Effector memory CD4-positive, alpha-beta T cell (primary cell): ENCODE measurements around the gene UBE2J2.

Source experiments
- DNase-seq, 3 donors: peaks; one replicate each; pipeline ENCODE4 v3.0.0-alpha.2; 2020
- H3K27ac ChIP-seq: 2 replicates; pipeline ENCODE4 v1.7.0; 2013; ENCODE audit warnings: mild to moderate bottlenecking, low read length, moderate library complexity; ENCODE audit not compliant: insufficient read depth, poor library complexity, severe bottlenecking
- H3K27me3 ChIP-seq: replicated peaks from 2 replicates; pipeline ENCODE4 v1.7.0; 2013; ENCODE audit warnings: mild to moderate bottlenecking, low read length; ENCODE audit not compliant: insufficient read depth, control insufficient read depth, poor library complexity, severe bottlenecking
- H3K36me3 ChIP-seq: 2 replicates; pipeline ENCODE4 v1.7.0; 2013; ENCODE audit warnings: mild to moderate bottlenecking, low read length, moderate library complexity; ENCODE audit not compliant: control insufficient read depth, insufficient read depth
- H3K4me1 ChIP-seq: 2 replicates; pipeline ENCODE4 v1.7.0; 2013; ENCODE audit warnings: low read length, mild to moderate bottlenecking; ENCODE audit not compliant: control insufficient read depth, insufficient read depth, poor library complexity, severe bottlenecking
- H3K4me3 ChIP-seq: 2 replicates; pipeline ENCODE4 v1.7.0; 2013; ENCODE audit warnings: low read length, low read depth, mild to moderate bottlenecking; ENCODE audit not compliant: insufficient read depth, poor library complexity, severe bottlenecking
- H3K9me3 ChIP-seq: 2 replicates; pipeline ENCODE4 v1.7.0; 2013; ENCODE audit warnings: mild to moderate bottlenecking, low read length, moderate library complexity; ENCODE audit not compliant: control insufficient read depth

Gene UBE2J2

DNA sequence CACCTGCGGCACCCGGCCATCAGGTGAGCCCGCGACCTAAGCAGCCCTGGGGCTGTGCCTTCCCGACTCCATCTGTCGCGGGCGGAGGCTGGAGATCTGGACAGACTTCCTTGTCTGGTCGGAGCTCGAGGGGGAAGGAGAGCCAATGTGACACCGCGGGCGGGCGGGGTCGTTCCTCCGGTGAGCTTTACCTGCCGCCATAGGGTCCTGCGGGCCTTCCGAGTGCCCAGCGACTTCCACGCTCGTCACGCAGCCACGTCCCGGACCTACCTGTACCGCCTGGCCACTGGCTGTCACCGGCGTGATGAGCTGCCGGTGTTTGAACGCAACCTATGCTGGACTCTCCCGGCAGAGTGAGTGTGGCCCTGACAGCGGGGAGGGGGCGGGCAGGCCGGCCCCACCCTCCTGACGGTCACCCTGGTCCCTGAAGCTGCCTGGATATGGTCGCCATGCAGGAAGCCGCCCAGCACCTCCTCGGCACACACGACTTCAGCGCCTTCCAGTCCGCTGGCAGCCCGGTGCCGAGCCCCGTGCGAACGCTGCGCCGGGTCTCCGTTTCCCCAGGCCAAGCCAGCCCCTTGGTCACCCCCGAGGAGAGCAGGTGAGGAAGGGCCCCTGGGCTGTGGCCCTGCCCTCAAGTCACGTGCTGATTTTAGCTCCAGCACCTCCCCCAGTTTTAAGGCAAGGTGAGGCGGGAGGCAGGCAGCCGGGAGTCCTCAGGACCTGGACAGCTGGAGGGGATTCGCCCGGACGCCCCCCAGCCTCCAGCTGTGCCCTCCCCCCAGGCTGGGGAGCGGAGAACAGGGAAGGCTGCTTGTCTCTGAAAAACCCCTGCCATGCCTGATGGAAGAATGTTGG, 35.8 kb upstream of the UBE2J2 start:
- H3K9me3 ChIP-seq: no peaks in the 10 kb centered on the region
- DNase-seq: no peak
- H3K27ac ChIP-seq: peak overlapping the region; percentile 75
- H3K36me3 ChIP-seq: peaks cover 40% of the 10 kb centered on the region
- H3K4me3 ChIP-seq: peak overlapping the region; percentile 84
- H3K27me3 ChIP-seq: no peaks in the 10 kb centered on the region
- H3K4me1 ChIP-seq: peaks cover 35% of the 10 kb centered on the region

DNA sequence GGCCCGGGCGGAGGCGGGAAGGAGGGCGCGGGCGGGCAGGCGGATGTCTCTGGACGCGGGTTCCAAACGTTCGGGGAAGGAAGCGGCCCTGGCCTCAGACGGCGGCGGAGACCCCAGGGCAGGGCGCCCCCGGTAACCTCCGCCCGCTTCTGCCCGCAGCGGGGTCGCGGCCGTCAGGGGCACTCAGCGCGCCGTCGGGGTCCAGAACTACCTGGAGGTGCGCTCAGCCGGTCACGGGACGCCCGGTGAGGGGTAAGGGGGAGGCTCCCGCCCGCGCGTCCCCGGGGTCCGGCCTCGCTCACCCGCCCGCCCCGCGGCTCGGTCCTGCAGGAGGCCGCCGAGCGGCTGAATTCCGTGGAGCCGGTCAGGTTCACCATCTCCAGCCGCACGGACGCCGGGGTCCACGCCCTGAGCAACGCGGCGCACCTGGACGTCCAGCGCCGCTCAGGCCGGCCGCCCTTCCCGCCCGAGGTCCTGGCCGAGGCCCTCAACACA, 35.1 kb upstream of the UBE2J2 start:
- peak overlapping the region; percentile 84 for H3K4me3 ChIP-seq
- DNase-seq: no peak
- H3K27ac ChIP-seq: peak overlapping the region; percentile 75
- H3K4me1 ChIP-seq: peaks cover 35% of the 10 kb centered on the region
- H3K9me3 ChIP-seq: no peaks in the 10 kb centered on the region
- peaks cover 34% of the 10 kb centered on the region for H3K36me3 ChIP-seq
- no peaks in the 10 kb centered on the region for H3K27me3 ChIP-seq

DNA sequence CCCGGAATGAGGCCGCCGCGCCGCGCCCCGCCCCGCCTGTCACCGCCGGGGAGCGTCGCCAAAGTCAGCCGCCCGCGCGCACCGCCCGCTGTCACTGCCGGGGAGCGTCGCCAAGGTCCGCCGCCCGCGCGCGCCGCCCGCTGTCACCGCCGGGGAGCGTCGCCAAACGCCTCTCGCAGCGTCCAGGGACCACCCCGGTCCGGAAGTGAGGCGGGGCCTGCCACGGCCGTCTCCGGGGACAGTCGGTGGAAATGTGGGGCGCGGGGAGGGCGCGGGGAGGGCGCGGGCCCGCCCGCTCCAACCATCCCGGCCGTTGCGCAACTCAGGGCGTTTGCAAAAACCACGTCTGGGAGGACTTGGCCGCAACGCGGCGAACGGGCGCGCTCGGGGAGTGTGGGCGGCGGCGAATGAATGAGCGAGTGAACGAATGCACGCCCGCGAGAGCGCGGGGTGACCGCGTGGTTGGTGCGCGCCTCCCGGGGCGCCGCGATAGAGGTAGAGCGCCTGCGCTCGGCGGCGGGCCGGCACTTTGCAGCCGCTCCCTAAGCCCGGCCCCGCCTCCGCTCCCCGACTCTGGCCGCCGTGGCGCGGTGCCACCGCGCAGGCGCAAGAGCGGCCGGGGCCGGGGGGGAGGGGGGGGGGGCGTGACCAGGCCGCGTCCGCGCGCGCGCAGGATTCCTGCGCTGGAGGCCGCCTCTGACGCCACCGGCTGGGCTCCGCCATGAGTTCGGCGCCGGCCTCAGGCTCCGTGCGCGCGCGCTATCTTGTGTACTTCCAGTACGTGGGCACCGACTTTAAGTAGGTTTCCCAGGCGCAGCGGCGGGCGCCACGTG, 34.5 kb upstream of the UBE2J2 start, which contains the start of the genes ACAP3 and PUSL1:
Gene ACAP3, minus strand, starts transcription at position 8 of the 833 bp plus-strand sequence. CDS start 115 bp downstream, outside the sequence.
Gene PUSL1, plus strand, starts transcription at position 675 of the 833 bp plus-strand sequence. Its CDS starts 47 bp downstream, at position 722.
- Histone ChIP-seq H3K27me3 (no peaks in the 10 kb centered on the region), H3K4me1 (peaks cover 35% of the 10 kb centered on the region), H3K36me3 (peaks cover 27% of the 10 kb centered on the region), H3K9me3 (no peaks in the 10 kb centered on the region), H3K27ac (peak within 1 kb of the TSS; percentile 81), H3K4me3 (peak within 1 kb of the TSS; percentile 84)
- peak; percentile 85 to 87 (median 85) for DNase-seq

DNA sequence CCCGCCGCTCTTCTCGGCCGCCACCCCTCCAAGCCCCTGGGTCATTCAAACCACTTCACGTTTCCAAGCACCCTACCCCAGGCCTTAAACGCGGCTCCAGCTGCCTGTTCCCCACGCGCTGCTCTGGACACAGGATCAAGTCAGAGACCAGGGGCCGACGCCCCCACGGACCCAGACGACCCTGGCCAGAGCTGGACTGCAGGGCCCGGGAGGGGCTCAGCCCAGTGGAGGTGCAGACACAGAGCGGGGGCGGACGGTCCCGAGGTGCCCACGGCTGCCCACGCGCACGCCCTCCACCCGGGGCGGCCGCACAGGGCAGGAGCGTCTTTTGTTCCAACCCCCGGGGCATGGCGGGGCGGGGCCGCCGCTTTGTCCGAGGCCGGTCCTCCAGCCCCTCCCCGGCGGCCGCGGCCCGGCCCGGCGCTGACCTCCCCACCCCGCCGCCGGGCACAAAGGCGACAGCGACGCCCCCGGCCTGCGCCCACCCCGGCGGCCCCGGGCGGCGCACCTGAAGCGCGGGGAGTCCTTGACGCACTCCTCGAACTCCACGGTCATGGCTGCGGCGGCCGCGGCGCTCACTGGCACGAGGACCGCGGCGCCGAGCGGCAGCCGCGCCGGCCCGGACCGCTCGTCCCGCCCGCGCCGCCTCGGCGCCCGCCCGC, 33.7 kb upstream of the UBE2J2 start:
- Histone ChIP-seq H3K4me3 (peak overlapping the region; percentile 66), H3K36me3 (peaks cover 19% of the 10 kb centered on the region), H3K4me1 (peaks cover 35% of the 10 kb centered on the region), H3K27me3 (no peaks in the 10 kb centered on the region), H3K27ac (no peak overlapping the region), H3K9me3 (no peaks in the 10 kb centered on the region)
- no peak for DNase-seq

DNA sequence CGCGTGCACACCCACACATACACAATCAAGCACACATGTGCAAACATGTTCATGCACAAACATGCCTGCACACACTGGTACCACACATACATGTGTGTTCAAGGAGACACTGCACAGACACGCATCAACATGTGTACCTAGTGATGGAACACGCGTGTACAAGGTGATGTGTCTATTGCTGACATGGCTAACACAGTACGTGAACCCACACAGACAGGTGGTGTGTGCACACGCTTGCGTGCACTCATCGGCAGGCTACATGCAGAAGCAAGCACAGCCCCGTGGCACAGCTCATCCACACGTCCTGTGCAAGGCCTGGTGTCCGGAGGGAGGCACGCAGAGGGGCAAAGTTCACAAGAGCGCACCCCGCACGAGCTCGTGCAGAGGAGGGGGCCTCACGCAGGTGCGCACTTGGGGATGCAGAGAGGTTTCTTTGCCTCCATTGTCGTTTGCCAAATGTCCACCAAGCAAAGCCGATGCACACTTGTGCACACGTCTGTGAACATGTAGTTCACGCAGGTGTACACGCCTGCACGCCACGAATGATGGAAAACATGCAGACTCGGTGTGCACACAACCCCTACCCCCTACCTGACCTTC, 33.1 kb upstream of the UBE2J2 start:
- H3K36me3 ChIP-seq: peaks cover 17% of the 10 kb centered on the region
- no peaks in the 10 kb centered on the region for H3K9me3 ChIP-seq
- no peaks in the 10 kb centered on the region for H3K27me3 ChIP-seq
- H3K4me1 ChIP-seq: peaks cover 35% of the 10 kb centered on the region
- no peak for DNase-seq
- no peak overlapping the region for H3K27ac ChIP-seq
- peak overlapping the region; percentile 66 for H3K4me3 ChIP-seq

DNA sequence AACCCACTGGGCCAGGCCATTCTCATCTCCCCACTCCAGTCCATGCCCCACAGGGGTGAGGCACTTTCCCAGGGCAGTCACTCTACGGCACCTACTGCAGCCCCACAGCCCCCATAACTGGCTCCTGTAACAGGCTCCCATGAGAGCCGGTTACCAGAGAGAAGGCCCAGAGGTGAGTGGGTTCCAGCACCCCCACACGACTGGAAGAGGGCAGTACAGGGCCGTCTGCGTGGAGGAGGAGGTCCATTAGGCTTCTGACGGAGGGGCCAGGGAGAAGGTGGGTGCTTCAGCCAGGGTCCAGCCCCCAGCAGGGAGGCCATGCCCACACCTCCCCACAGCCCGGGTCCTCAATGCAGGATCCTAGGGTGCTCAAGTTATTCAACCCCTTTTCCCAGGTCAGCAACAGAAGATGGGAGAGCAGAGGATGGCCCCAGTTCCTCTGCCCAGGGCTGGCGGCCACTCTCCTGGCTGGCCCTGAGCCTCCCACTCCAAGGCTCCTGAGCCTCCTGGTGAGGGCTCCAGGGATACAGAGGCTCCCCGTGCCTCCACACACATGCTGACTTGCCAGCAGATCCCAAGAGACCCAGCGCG, 32.5 kb upstream of the UBE2J2 start:
- Histone ChIP-seq H3K4me1 (peaks cover 35% of the 10 kb centered on the region), H3K27me3 (no peaks in the 10 kb centered on the region), H3K9me3 (no peaks in the 10 kb centered on the region), H3K27ac (peak overlapping the region; percentile 48), H3K36me3 (peaks cover 11% of the 10 kb centered on the region), H3K4me3 (peak overlapping the region; percentile 19)
- no peak for DNase-seq

DNA sequence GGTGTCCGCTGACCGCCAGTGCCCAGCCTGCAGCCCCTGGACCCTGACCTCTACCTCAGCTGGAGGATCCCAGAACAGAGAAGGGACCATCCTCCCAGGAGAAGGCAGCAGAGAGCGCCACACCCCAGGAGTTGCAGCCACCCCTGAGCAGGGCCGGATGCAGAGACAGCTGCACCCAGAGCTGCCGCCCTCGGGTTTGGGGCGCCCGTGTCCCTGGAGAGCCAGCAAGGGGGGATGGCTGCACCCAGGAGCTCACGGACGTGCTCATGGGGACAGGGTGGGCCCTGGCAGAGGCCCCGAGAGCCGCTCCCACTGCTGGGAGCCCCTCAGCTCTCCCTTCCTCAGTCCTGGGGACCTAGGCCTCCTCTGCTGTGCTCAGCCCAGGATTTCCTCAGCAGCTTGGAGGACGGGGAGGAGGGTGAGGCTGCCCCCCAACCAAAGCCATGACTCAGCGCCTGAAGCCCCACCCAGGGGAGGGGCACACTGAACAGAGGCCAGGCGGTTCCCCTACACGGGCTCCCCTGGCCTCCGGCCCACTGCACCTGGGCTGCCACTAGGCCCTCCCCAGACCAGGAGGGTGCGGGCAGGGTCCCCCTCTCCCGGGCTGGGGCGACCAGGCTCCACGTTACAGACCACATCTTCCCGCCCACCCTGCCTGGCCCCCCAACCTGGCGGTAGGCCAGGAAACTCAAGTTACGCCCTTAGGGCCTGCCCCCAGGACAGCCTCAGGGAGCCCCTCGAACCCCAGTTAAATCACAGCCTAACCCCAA, 31.8 kb upstream of the UBE2J2 start:
- H3K4me1 ChIP-seq: peaks cover 35% of the 10 kb centered on the region
- no peaks in the 10 kb centered on the region for H3K27me3 ChIP-seq
- peak; percentile 31 to 55 (median 47) for DNase-seq
- peak overlapping the region; percentile 19 for H3K4me3 ChIP-seq
- no peaks in the 10 kb centered on the region for H3K9me3 ChIP-seq
- peak overlapping the region; percentile 48 for H3K27ac ChIP-seq
- H3K36me3 ChIP-seq: peaks cover 7% of the 10 kb centered on the region

DNA sequence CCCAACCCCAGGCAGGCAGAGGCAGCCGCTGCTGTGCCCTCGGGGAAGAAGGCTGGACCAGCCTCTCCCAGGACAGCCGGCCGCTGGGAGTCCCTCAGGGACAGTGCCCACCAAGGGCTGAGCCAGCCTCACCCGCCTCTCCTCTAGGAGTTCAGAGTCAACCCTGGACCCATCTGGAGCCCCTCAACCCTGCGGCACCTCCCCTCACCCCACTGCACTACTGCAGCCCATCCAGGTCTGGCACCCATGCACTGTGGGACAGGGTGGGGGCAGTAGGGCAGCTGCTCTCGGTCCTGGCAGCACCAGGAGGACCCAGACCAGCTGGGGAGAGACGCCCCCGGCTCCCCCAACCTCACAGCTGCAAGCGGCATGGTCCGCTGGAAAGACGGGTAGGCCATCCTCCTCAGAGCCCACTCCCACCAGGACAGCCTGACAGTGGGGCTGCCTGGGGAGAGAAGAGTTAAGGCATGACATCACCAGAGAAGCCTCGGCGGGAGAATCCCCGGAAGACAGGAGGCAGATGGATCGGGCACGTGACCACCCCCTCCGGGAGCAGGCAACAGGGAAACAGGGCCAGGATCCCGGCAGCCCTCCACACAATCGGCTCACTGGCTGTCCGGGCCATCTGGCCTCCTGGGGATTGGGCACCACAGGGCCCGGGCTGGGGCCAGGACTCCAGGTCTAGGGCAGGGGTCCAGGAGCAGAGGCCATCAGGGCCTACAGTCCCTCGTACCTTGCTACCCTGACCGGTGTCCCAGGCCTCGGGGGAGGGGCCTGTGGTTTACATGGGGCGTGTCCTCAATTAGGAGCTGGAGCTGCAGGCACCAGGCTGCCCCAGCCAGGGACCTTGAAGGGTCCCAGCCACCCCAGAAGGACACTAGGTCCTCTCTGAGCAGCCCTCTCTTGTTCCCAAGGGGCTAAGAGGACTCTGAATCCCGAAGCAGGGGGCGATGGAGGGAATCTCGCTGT, 31.0 kb upstream of the UBE2J2 start:
- Histone ChIP-seq H3K27me3 (no peaks in the 10 kb centered on the region), H3K4me3 (peak overlapping the region; percentile 19), H3K4me1 (peaks cover 34% of the 10 kb centered on the region), H3K9me3 (no peaks in the 10 kb centered on the region), H3K27ac (no peak overlapping the region), H3K36me3 (no peaks in the 10 kb centered on the region)
- no peak for DNase-seq
